Measurements from ENCODE around the gene CDCA3. TPM values are rescaled to one million over a fixed set of nuclear protein-coding genes. Genes with fewer than 3 reads are reported as not detected.
"Not testable (repeated sequence)": the region's sequence is repeated elsewhere in the genome, so short reads cannot be mapped to it uniquely, and the experiment has no call there.

CDCA3 gene
- total and polyA plus RNA-seq, 4 donors: 1.3 to 4.1 (median 2.8) TPM

- Histone ChIP-seq H3K27ac (ENCODE audit: low read depth in 1 of 2, low read length in 1 of 2) (no peak overlapping the region), H3K27me3 (ENCODE audit: control insufficient read depth in 3 of 3, insufficient read depth in 3 of 3, low read length in 2 of 3) (no peaks in the 10 kb centered on the region), H3K9me3 (ENCODE audit: control insufficient read depth in 4 of 4, insufficient read depth in 3 of 4, low read length in 3 of 4) (no peaks in the 10 kb centered on the region), H3K36me3 (ENCODE audit: control insufficient read depth in 4 of 4, insufficient read depth in 4 of 4, low read length in 4 of 4) (peaks cover 0 to 13% (median 6%) of the 10 kb centered on the region in 4 donors), H3K4me3 (no peak overlapping the region), H3K4me1 (ENCODE audit: control insufficient read depth in 5 of 5, insufficient read depth in 5 of 5, low read length in 5 of 5) (no peaks in the 10 kb centered on the region), H3K9ac (ENCODE audit: insufficient read depth in 1 of 2, low read length in 2 of 2) (no peak overlapping the region)
- DNase-seq (no peak), ATAC-seq (ENCODE audit: insufficient read depth, low FRiP score) (no peak)
- TF ChIP-seq CTCF (IDR thresholded peaks at IDR 0.05; ENCODE audit: control extremely low read depth, extremely low read depth): no peak
- 97 to 100% methylated on average over 5 of the region's 5 CpGs for WGBS, 2 donors
Measured at GRCh38 chr12:6883252-6883651, 32.2 kb upstream of the CDCA3 start.

DNA sequence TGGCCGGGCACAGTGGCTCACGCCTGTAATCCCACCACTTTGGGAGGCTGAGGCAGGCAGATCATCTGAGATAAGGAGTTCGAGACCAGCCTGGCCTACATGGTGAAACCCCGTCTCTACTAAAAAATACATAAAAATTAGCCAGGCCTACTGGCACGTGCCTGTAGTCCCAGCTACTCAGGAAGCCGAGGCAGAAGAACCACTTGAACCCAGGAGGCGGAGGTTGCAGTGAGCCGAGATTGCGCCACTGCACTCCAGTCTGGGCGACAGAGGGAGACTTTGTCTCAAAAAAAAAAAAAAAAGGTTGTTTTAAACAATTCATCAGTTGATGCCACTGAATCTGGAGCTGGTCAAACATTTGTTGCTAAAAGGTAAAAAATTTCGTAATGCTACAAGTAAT lies 28.7 kb upstream of the CDCA3 start:
- not testable (repeated sequence) for DNase-seq; H3K4me1 ChIP-seq (ENCODE audit: control insufficient read depth in 5 of 5, insufficient read depth in 5 of 5, low read length in 5 of 5); H3K9ac ChIP-seq (ENCODE audit: insufficient read depth in 1 of 2, low read length in 2 of 2); H3K4me3 ChIP-seq; H3K27me3 ChIP-seq (ENCODE audit: control insufficient read depth in 3 of 3, insufficient read depth in 3 of 3, low read length in 2 of 3); ATAC-seq (ENCODE audit: insufficient read depth, low FRiP score); H3K9me3 ChIP-seq (ENCODE audit: control insufficient read depth in 4 of 4, insufficient read depth in 3 of 4, low read length in 3 of 4)
- Histone ChIP-seq H3K27ac (ENCODE audit: low read depth in 1 of 2, low read length in 1 of 2) (peak overlapping the region in 1 of 2 donors; percentile 18), H3K36me3 (ENCODE audit: control insufficient read depth in 4 of 4, insufficient read depth in 4 of 4, low read length in 4 of 4) (peaks cover 3 to 16% (median 8%) of the 10 kb centered on the region in 4 donors)
- 48 to 57% methylated on average over 11 of the region's 11 CpGs for WGBS, 2 donors

DNA sequence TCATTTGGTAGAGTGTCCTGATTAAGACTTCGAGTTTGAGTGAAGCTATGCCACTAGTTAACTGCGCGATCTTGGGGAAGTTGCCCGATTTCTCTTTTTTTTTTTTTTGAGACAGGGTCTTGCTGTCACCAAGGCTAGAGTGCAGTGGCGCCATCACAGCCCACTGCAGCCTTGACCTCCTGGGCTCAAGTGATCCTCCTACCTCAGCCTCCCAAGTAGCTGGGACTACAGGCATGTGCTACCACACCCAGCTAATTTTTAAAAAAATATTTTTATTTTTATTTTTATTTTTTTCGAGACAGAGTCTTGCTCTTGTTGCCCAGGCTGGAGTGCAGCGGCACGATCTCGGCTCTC lies 22.9 kb upstream of the CDCA3 start:
- Histone ChIP-seq H3K4me1 (ENCODE audit: control insufficient read depth in 5 of 5, insufficient read depth in 5 of 5, low read length in 5 of 5) (peaks cover 0 to 23% (median 8%) of the 10 kb centered on the region in 5 donors), H3K36me3 (ENCODE audit: control insufficient read depth in 4 of 4, insufficient read depth in 4 of 4, low read length in 4 of 4) (peaks cover 5 to 24% (median 18%) of the 10 kb centered on the region in 4 donors), H3K4me3 (peak overlapping the region; percentile 64), H3K9ac (ENCODE audit: insufficient read depth in 1 of 2, low read length in 2 of 2) (peak overlapping the region; percentile 68 to 93), H3K27ac (ENCODE audit: low read depth in 1 of 2, low read length in 1 of 2) (peak overlapping the region in 1 of 2 donors; percentile 92)
- H3K9me3 ChIP-seq (ENCODE audit: control insufficient read depth in 4 of 4, insufficient read depth in 3 of 4, low read length in 3 of 4); DNase-seq; ATAC-seq (ENCODE audit: insufficient read depth, low FRiP score); H3K27me3 ChIP-seq (ENCODE audit: control insufficient read depth in 3 of 3, insufficient read depth in 3 of 3, low read length in 2 of 3): not testable (repeated sequence)
- WGBS, 2 donors: 43 to 47% methylated on average over 9 of the region's 9 CpGs

DNA sequence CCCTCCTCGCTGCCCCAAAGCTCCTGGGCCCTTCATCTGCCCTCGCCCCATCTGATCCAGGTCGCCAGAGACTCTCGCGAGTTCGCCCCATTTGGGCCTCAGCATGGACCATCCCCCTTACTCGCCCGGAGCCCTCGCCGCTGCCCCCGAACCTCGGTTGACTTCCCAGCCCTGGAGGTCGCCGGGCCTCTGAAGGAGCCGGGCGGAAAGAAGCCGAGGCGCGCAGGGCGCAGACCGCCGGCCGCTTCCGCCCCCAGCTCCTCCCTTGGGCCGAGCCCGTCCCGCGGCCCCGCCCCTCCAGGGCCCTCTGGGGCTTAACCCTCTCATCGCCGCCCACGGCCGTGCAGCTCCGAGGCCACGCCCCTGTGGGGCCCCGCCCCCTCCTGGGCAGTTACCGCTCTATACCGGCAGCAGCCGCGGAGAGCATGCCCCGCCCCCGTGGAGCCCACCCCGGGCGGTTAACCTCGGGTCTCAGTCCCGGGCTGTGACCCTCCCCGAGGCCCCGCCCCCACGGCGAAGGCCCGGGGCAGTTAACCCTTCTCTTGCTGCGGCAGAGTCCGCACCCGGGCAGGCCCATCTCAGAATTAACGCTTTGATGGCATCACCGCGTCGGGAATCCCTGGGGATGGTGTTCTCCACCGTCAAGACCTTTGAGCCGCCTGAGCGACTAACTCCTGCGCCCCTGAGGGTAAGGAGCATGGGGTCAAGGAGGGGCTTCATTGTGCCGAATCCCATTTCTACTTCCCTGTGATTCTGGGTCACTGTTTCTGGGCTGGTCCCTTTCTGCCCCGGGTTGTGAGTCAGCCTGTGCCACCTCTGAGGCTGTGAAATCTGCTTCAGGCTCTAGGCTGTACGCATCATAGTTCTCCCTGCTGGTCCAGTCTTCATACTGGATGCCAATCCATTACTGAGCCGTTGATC lies 22.3 kb upstream of the CDCA3 start, which contains the start of gene SPSB2:
Gene SPSB2, minus strand, starts transcription at position 210 of the 921 bp plus-strand sequence. CDS start 402 bp downstream, outside the sequence.
- H3K36me3 ChIP-seq (ENCODE audit: control insufficient read depth in 4 of 4, insufficient read depth in 4 of 4, low read length in 4 of 4): peaks cover 5 to 25% (median 18%) of the 10 kb centered on the region in 4 donors
- H3K4me3 ChIP-seq: peak within 1 kb of the TSS; percentile 64
- H3K27ac ChIP-seq (ENCODE audit: low read depth in 1 of 2, low read length in 1 of 2): peak within 1 kb of the TSS; percentile 83 to 92
- H3K27me3 ChIP-seq (ENCODE audit: control insufficient read depth in 3 of 3, insufficient read depth in 3 of 3, low read length in 2 of 3): no peaks in the 10 kb centered on the region
- ATAC-seq (ENCODE audit: insufficient read depth, low FRiP score) (peak; percentile 93), DNase-seq (peak; percentile 98 to 99 (median 99))
- TF ChIP-seq CTCF (IDR thresholded peaks at IDR 0.05; ENCODE audit: control extremely low read depth, extremely low read depth): no peak
- no peaks in the 10 kb centered on the region for H3K9me3 ChIP-seq (ENCODE audit: control insufficient read depth in 4 of 4, insufficient read depth in 3 of 4, low read length in 3 of 4)
- H3K4me1 ChIP-seq (ENCODE audit: control insufficient read depth in 5 of 5, insufficient read depth in 5 of 5, low read length in 5 of 5): peaks cover 0 to 29% (median 10%) of the 10 kb centered on the region in 5 donors
- 0% methylated on average over 62 to 66 of the region's 66 CpGs for WGBS, 2 donors
- H3K9ac ChIP-seq (ENCODE audit: insufficient read depth in 1 of 2, low read length in 2 of 2): peak within 1 kb of the TSS; percentile 68 to 93
